A549 (cell line): Measurements from ENCODE around the gene ACOT7. TPM values are rescaled to one million over a fixed set of nuclear protein-coding genes. Genes with fewer than 3 reads are reported as not detected.
"Not testable (repeated sequence)": the region's sequence is repeated elsewhere in the genome, so short reads cannot be mapped to it uniquely, and the experiment has no call there.

Source experiments
- ATAC-seq, 2 experiments: fragments of 200-7000 bp in 1 of 2; fragments of >200 bp in 1 of 2; cut with Nextera tagmentation in 1 of 2; cut with Tn5 transposase in 1 of 2; 3 replicates each; pipeline versions ENCODE4 v1.8.0 to v1.9.1; 2018 to 2020; ENCODE audit warnings: mild to moderate bottlenecking in 1 of 2, moderate library complexity in 1 of 2
- CTCF ChIA-PET: fragments of 300-600 bp; sonication (Branson Sonifier 250); formaldehyde crosslinking; extraction: SDS; loops from one replicate; lab custom pipeline; 2021; ENCODE audit warnings: antibody characterized with exemption, inconsistent platforms; lab: Yijun Ruan, JAX
- POLR2A ChIA-PET: fragments of 350-600 bp; formaldehyde crosslinking; extraction: SDS; loops from one replicate; lab custom pipeline; 2021; ENCODE audit warnings: antibody characterized with exemption, inconsistent platforms; lab: Yijun Ruan, JAX
- DNase-seq, 2 experiments: peaks; one replicate each; pipeline versions ENCODE4 v3.0.0 to v3.0.0-alpha.2; 2011 to 2016; ENCODE audit warnings: low read depth in 1 of 2, low spot score in 1 of 2
- FAIRE-seq: peaks from 2 replicates; lab custom pipeline; 2011; peaks lifted over from hg19 to GRCh38; lab: Jason Lieb, UNC
- H3K27ac ChIP-seq, 2 experiments: fragments of >200 bp; sonication (Bioruptor Twin); formaldehyde crosslinking; 3 replicates each; pipeline ENCODE4 v1.5.1; 2016 to 2017
- H3K4me1 ChIP-seq: fragments of >200 bp; sonication (Bioruptor Twin); formaldehyde crosslinking; 3 replicates; pipeline ENCODE4 v1.6.1; 2016
- H3K4me2 ChIP-seq: fragments of >200 bp; sonication (Bioruptor Twin); formaldehyde crosslinking; 3 replicates; pipeline ENCODE4 v1.6.1; 2016
- H3K4me3 ChIP-seq: fragments of >200 bp; sonication (Bioruptor Twin); formaldehyde crosslinking; 3 replicates; pipeline ENCODE4 v1.5.1; 2016
- H3K9me3 ChIP-seq: fragments of >200 bp; sonication (Bioruptor Twin); formaldehyde crosslinking; 3 replicates; pipeline ENCODE4 v1.6.1; 2016
- ATOH8 ChIP-seq: fragments of 250-450 bp; sonication (Bioruptor Pico); IDR thresholded peaks from 2 replicates; pipeline ENCODE4 v1.5.0; 2020; ENCODE audit warnings: low read depth, mild to moderate bottlenecking, moderate library complexity
- CEBPB ChIP-seq, 2 experiments: fragments of >200 bp in 1 of 2; sonication (Bioruptor Twin) in 1 of 2; formaldehyde crosslinking in 1 of 2; IDR thresholded peaks; 2 replicates each; pipeline ENCODE4 v1.6.1; 2012 to 2016
- CHD2 ChIP-seq: fragments of 150-350 bp; IDR thresholded peaks from 2 replicates; pipeline ENCODE4 v1.6.1; 2014; ENCODE audit warnings: low read length; ENCODE audit not compliant: partially characterized antibody
- E2F6 ChIP-seq: IDR thresholded peaks from 2 replicates; pipeline ENCODE4 v1.6.1; 2012; ENCODE audit warnings: low read depth, borderline replicate concordance
- EHF ChIP-seq: fragments of 250-450 bp; sonication (Bioruptor Pico); IDR thresholded peaks from 2 replicates; pipeline ENCODE4 v1.5.0; 2020; ENCODE audit warnings: mild to moderate bottlenecking
- EP300 ChIP-seq, 2 experiments: fragments of >200 bp; sonication (Bioruptor Twin); formaldehyde crosslinking; IDR thresholded peaks; 2 replicates in 1 of 2; 3 replicates in 1 of 2; pipeline ENCODE4 v1.6.1; 2016 to 2017
- ESRRA ChIP-seq: fragments of 150-350 bp; IDR thresholded peaks from 2 replicates; pipeline ENCODE4 v1.6.1; 2014; ENCODE audit warnings: mild to moderate bottlenecking, low read length, borderline replicate concordance
- HOXA7 ChIP-seq: fragments of 250-450 bp; sonication (Bioruptor Pico); IDR thresholded peaks from 2 replicates; pipeline ENCODE4 v1.5.0; 2020; ENCODE audit warnings: mild to moderate bottlenecking, moderate library complexity
- HOXB5 ChIP-seq: fragments of 250-450 bp; sonication (Bioruptor Pico); IDR thresholded peaks from 2 replicates; pipeline ENCODE4 v1.5.0; 2020; ENCODE audit warnings: mild to moderate bottlenecking, moderate library complexity
- JUNB ChIP-seq: fragments of >200 bp; sonication (Bioruptor Twin); formaldehyde crosslinking; IDR thresholded peaks from 2 replicates; pipeline ENCODE4 v1.6.1; 2016
- KDM1A ChIP-seq: fragments of 200-600 bp; sonication (generic); IDR thresholded peaks from 2 replicates; pipeline ENCODE4 v1.6.1; 2016; ENCODE audit warnings: low read depth, mild to moderate bottlenecking
- MAZ ChIP-seq: fragments of 150-350 bp; IDR thresholded peaks from 2 replicates; pipeline ENCODE4 v1.6.1; 2014; ENCODE audit warnings: antibody characterized with exemption, low read depth, low read length, borderline replicate concordance
- NFE2L2 ChIP-seq: fragments of 150-350 bp; conservative IDR thresholded peaks from 2 replicates; pipeline ENCODE4 v1.6.1; 2014; ENCODE audit warnings: low read length
- NPAS2 ChIP-seq: fragments of 250-450 bp; sonication (Bioruptor Pico); IDR thresholded peaks from 2 replicates; pipeline ENCODE4 v1.8.0; 2022; ENCODE audit warnings: mild to moderate bottlenecking, moderate library complexity, borderline replicate concordance
- PHF8 ChIP-seq: fragments of 200-600 bp; sonication (generic); IDR thresholded peaks from 2 replicates; pipeline ENCODE4 v1.6.1; 2016; ENCODE audit warnings: low read depth, mild to moderate bottlenecking, antibody characterized with exemption, moderate library complexity, borderline replicate concordance
- RCOR1 ChIP-seq: fragments of 150-350 bp; IDR thresholded peaks from 2 replicates; pipeline ENCODE4 v1.6.1; 2014; ENCODE audit warnings: antibody characterized with exemption, low read length, low read depth
- RFX5 ChIP-seq: fragments of 450-650 bp; IDR thresholded peaks from 2 replicates; pipeline ENCODE4 v1.7.1; 2014; ENCODE audit warnings: antibody characterized with exemption, mild to moderate bottlenecking, moderate library complexity
- RNF2 ChIP-seq: fragments of 200-600 bp; sonication (generic); IDR thresholded peaks from 2 replicates; pipeline ENCODE4 v1.6.1; 2016; ENCODE audit warnings: low read depth, mild to moderate bottlenecking, antibody characterized with exemption, moderate library complexity, borderline replicate concordance
- SREBF2 ChIP-seq: fragments of 450-650 bp; IDR thresholded peaks from 2 replicates; pipeline ENCODE4 v1.6.1; 2014; ENCODE audit warnings: mild to moderate bottlenecking, moderate library complexity
- TP53 ChIP-seq: fragments of 250-450 bp; sonication (Bioruptor Pico); IDR thresholded peaks from 2 replicates; pipeline ENCODE4 v1.5.0; 2021; ENCODE audit warnings: mild to moderate bottlenecking, moderate library complexity
- ZNF302 ChIP-seq: fragments of 250-450 bp; sonication (Bioruptor Pico); IDR thresholded peaks from 2 replicates; pipeline ENCODE4 v1.9.0; 2021; ENCODE audit warnings: inconsistent platforms, mild to moderate bottlenecking, moderate library complexity
- ZSCAN20 ChIP-seq: fragments of 250-450 bp; sonication (Bioruptor Pico); IDR thresholded peaks from 2 replicates; pipeline ENCODE4 v1.8.0; 2022; ENCODE audit warnings: mild to moderate bottlenecking, moderate library complexity
- WGBS: methylation state at CpG from one replicate; pipeline ENCODE4 v1.1.6; 2017; ENCODE audit errors: missing lambda C conversion rate; 5-methylcytosine and 5-hydroxymethylcytosine counted together
- polyA plus RNA-seq, 4 experiments: library from polyadenylated mRNA; depleted of rRNA in 3 of 4; stranded (reverse); fragments of >200 nt; fragmentation: RNase III in 1 of 4; extraction: RNeasy Plus Mini Kit Qiagen cat#74134 plus additional on column Dnase treatment in 1 of 4; gene quantifications; 2 replicates in 3 of 4; 3 replicates in 1 of 4; pipeline ENCODE4 v1.2.3, GENCODE V29; 2011 to 2017

The ACOT7 gene
- polyA plus RNA-seq, 2 of the 4 experiments (the other 2 are of a cell fraction): 48.0 to 49.6 TPM

DNA sequence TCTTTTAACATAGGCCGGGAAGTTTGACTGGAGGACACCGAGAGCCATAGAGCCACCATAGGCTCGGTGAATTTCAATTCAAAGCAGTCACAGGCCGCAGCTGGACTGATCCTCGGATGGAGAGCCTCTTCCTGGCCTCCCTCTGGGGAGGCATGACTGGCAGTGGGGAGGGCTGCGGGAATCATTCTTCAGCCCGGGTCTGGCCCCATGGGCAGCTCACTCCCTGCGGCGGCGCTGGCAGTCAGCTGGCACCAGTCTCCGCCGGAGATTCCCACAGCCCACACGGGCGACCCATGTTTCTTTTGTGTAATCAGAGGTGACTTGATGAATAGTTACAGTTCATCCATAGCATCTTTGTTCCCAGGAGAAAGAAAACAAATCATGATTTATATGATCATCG lies 41.6 kb upstream of the ACOT7 start:
- WGBS: 91% methylated on average over 6 of the region's 15 CpGs
- DNase-seq: no peak
- no peak for ATAC-seq
- FAIRE-seq: no peak
- no peak overlapping the region for H3K27ac ChIP-seq
- TF ChIP-seq ZNF302 (CRISPR knock-in tag) (no peak), JUNB (no peak), ESRRA (no peak), RNF2 (no peak), CHD2 (no peak), HOXA7 (CRISPR knock-in tag) (no peak), SREBF2 (no peak), KDM1A (no peak), EHF (CRISPR knock-in tag) (no peak), PHF8 (no peak), E2F6 (no peak), RFX5 (no peak), RCOR1 (no peak), ATOH8 (CRISPR knock-in tag) (no peak), MAZ (no peak), EP300 (IDR thresholded peaks at IDR 0.05) (no peak), ZSCAN20 (CRISPR knock-in tag) (no peak), NFE2L2 (no peak), NPAS2 (no peak), CEBPB (IDR thresholded peaks at IDR 0.05) (no peak)
- H3K4me3 ChIP-seq: no peak overlapping the region
- no peaks in the 10 kb centered on the region for H3K9me3 ChIP-seq
- POLR2A ChIA-PET: no interaction called here
- CTCF ChIA-PET: interaction anchor here (0.6 to 5.8 kb wide), 3 partner anchors 10 to 373 kb away, joined by 4 to 30 read pairs (median 5); partner anchors contain the start of gene ESPN
- H3K4me2 ChIP-seq: no peak overlapping the region
- H3K4me1 ChIP-seq: peaks cover 5% of the 10 kb centered on the region; the same call in 1 of the 3 replicates

DNA sequence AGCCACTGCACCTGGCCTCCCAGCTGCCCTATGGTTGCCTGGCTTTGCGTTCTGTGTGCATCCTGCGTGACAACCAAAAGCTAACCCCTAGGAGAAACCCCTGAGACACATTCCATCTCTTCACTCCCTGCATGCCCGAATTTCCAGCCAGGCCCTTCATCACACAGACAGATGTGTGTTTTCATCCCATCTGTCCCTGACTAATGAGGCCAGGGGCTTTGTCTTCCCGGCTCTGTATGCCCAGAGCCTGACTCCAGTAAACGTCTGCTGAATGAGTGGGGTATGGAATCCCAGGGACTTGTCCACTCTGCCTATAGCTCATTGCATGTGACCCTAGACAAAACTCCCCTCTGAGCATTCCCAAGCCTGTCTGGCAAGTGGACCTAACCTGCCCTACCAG lies 40.6 kb upstream of the ACOT7 start:
- Histone ChIP-seq H3K4me3 (no peak overlapping the region), H3K9me3 (no peaks in the 10 kb centered on the region), H3K4me1 (peaks cover 5% of the 10 kb centered on the region; the same call in 1 of the 3 replicates), H3K4me2 (no peak overlapping the region), H3K27ac (no peak overlapping the region)
- CTCF ChIA-PET: interaction anchor here (1.1 to 5.8 kb wide), 3 partner anchors 9 to 188 kb away, joined by 5 to 30 read pairs (median 13); no protein-coding TSS in a partner anchor
- no peak for TF ChIP-seq RFX5
- no peak for TF ChIP-seq TP53
- TF ChIP-seq HOXB5 (CRISPR knock-in tag): no peak
- no peak for TF ChIP-seq NFE2L2
- TF ChIP-seq EHF (CRISPR knock-in tag): no peak
- POLR2A ChIA-PET: no interaction called here
- FAIRE-seq: no peak
- no peak for ATAC-seq
- WGBS: 64% methylated on average over 3 of the region's 5 CpGs
- no peak for DNase-seq

DNA sequence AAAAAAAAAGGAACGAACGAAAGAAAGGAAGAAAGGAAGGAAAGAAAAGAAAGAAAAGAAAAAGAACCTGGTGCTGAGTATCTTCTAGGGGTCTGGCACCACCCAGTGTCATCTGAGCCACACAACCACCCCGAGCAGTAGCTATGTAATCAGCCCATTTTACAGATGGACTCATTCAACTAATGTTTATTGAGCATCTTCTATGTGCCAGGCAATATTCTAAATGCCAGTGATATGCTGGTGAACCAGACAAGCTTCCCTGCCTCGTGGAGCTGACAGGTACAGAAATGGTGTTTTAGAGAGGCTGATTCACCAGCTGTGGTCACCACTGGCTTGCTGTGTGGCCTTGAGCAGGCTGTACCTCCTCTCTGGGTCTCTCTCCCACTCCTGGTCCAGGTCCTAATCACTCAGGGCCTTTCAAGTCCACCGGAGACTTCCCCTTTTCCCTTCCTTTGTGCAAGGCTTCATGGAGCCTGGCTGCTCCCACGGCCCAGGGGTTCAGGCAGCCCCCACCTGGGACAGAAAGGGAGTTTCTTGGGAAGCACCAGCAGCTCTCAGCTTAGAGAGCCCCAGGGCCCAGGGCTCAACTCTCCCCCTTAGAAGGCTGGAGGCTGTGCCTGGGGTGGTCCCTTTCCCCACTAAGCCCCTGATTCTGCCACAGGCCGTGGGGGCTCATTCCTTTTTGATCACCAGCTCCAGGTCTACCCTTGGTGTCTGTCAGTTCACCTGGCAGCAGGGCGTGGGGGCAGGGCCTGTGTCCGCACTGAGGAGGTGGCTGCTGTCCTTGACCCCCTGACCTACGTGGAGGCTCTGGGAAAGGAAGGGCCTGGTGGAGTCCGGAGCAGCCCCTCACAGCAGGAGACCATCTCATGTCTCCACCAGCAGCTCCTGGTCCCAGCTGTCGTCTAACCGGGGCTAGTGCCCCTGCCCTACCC lies 38.3 kb upstream of the ACOT7 start:
- ATAC-seq, FAIRE-seq, H3K27ac ChIP-seq, POLR2A ChIA-PET, H3K9me3 ChIP-seq, H3K4me3 ChIP-seq, DNase-seq, H3K4me2 ChIP-seq, H3K4me1 ChIP-seq: not testable (repeated sequence)
- CTCF ChIA-PET: interaction anchor here (0.7 to 5.8 kb wide), 5 partner anchors 9 to 186 kb away, joined by 3 to 30 read pairs (median 6); no protein-coding TSS in a partner anchor
- WGBS: 65% methylated on average over 6 of the region's 13 CpGs

- H3K27ac ChIP-seq, DNase-seq, H3K4me3 ChIP-seq, FAIRE-seq, H3K4me1 ChIP-seq, H3K4me2 ChIP-seq, ATAC-seq, H3K9me3 ChIP-seq: not testable (repeated sequence)
- 52% methylated on average over 8 of the region's 19 CpGs for WGBS
- CTCF ChIA-PET: interaction anchor here (1.2 to 5.8 kb wide), 4 partner anchors 10 to 184 kb away, joined by 3 to 30 read pairs (median 8); partner anchors contain the start of gene HES2
- POLR2A ChIA-PET: interaction anchor here (0.7 kb wide), 1 partner anchor 129 kb away, joined by 4 read pairs; no protein-coding TSS in a partner anchor
Observed at GRCh38 chr1:6429660-6430411, 36.3 kb upstream of the ACOT7 start.

- CTCF ChIA-PET: interaction anchor here (1.3 kb wide), 1 partner anchor 9 kb away, joined by 9 read pairs; no protein-coding TSS in a partner anchor
- H3K4me3 ChIP-seq, H3K27ac ChIP-seq, H3K9me3 ChIP-seq, FAIRE-seq, DNase-seq, ATAC-seq, POLR2A ChIA-PET, H3K4me2 ChIP-seq, H3K4me1 ChIP-seq: not testable (repeated sequence)
- no CpG with 5 or more reads among the region's 6 CpGs for WGBS
Observed at GRCh38 chr1:6428453-6428852, 34.9 kb upstream of the ACOT7 start.
